Tibial nerve (tissue), 3 donors: ENCODE measurements around the gene NDUFAF8.

Experiments
- POLR2A ChIP-seq, 2 donors: fragments of 450-650 bp; IDR thresholded peaks; one replicate each; pipeline ENCODE4 v1.6.1; 2017; ENCODE audit warnings: antibody characterized with exemption in 2 of 2, mild to moderate bottlenecking in 2 of 2, moderate library complexity in 2 of 2
- TF ChIP-seq, protein P1 (sequence below), 5 experiments: fragments of 200-600 bp in 3 of 5; fragments of 450-650 bp in 2 of 5; sonication (generic) in 3 of 5; IDR thresholded peaks; one replicate each; pipeline ENCODE4 v1.5.1; 2016 to 2019; ENCODE audit warnings: antibody characterized with exemption in 5 of 5, mild to moderate bottlenecking in 3 of 5, moderate library complexity in 2 of 5

DNA sequence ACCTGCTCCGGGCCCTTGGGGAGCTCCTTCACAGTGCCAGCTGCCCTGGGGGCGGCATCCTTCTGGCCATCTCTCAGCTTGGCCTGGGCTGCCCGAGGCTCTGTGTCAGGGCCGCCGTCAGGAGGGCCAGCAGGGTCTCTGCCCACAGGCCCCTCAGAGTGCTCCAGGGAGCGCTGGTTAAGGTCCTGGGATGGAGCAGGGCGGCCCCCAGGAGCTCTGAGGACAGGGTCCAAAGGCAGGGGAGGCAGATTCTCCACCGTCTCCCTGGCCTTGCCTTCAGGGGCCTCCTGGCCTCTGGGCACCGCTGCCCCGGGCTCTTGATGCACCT lies 7.2 kb downstream of the NDUFAF8 start:
- TF ChIP-seq, protein P1, sequence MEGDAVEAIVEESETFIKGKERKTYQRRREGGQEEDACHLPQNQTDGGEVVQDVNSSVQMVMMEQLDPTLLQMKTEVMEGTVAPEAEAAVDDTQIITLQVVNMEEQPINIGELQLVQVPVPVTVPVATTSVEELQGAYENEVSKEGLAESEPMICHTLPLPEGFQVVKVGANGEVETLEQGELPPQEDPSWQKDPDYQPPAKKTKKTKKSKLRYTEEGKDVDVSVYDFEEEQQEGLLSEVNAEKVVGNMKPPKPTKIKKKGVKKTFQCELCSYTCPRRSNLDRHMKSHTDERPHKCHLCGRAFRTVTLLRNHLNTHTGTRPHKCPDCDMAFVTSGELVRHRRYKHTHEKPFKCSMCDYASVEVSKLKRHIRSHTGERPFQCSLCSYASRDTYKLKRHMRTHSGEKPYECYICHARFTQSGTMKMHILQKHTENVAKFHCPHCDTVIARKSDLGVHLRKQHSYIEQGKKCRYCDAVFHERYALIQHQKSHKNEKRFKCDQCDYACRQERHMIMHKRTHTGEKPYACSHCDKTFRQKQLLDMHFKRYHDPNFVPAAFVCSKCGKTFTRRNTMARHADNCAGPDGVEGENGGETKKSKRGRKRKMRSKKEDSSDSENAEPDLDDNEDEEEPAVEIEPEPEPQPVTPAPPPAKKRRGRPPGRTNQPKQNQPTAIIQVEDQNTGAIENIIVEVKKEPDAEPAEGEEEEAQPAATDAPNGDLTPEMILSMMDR (IDR thresholded peaks at IDR 0.05): no peak
- TF ChIP-seq POLR2A (IDR thresholded peaks at IDR 0.05): no peak
